ENCODE measurements around the gene TMEM132A.
A peak's percentile ranks its signal among the peaks of the same experiment; 100 is the strongest.

The TMEM132A gene

DNA sequence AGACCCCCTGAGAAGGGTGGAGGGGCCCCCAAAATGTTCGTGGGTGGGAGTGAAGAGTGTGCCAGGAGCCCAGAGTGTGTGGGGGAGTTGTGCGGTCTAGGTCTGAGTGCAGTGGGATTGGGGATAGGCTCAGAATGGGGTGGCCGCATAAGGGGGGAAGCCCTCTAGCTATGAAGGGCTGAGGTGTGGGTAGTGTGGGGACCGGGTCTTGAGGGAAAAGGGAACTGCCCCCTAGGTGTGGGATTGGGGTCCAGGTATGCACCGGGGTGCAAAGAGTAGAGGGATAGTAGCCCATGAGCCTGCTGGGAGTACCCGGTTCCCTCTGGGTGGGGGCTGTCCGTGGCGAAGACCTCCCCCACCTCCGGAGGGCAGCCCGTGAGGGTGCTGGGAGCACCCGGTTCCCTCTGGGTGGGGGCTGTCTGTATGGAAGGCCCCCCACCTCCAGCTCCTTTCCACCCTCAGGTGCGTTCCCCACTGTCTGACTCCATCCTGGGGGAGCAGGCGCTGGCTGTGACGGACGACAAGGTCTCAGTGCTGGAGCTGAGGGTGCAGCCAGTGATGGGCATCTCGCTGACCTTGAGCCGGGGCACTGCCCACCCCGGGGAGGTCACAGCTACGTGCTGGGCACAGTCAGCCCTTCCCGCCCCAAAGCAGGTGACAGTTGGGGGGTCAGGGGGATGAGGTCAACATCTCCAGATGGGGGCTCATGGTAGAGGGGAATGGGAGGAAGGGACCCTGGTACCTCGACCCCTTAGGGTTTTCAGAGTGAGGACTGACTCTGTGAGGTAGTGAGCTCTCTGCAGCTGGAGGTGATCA, 10.7 kb downstream of the TMEM132A start:
- DNase-seq (ENCODE audit: low read depth in 2 of 2): no peak
- H3K4me3 ChIP-seq (replicated peaks in 1 of 2; ENCODE audit: low read depth in 2 of 2, low read length in 2 of 2): no peak overlapping the region
- TF ChIP-seq, protein P1, sequence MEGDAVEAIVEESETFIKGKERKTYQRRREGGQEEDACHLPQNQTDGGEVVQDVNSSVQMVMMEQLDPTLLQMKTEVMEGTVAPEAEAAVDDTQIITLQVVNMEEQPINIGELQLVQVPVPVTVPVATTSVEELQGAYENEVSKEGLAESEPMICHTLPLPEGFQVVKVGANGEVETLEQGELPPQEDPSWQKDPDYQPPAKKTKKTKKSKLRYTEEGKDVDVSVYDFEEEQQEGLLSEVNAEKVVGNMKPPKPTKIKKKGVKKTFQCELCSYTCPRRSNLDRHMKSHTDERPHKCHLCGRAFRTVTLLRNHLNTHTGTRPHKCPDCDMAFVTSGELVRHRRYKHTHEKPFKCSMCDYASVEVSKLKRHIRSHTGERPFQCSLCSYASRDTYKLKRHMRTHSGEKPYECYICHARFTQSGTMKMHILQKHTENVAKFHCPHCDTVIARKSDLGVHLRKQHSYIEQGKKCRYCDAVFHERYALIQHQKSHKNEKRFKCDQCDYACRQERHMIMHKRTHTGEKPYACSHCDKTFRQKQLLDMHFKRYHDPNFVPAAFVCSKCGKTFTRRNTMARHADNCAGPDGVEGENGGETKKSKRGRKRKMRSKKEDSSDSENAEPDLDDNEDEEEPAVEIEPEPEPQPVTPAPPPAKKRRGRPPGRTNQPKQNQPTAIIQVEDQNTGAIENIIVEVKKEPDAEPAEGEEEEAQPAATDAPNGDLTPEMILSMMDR (IDR thresholded peaks at IDR 0.05; ENCODE audit: low read depth, low read length): no peak

DNA sequence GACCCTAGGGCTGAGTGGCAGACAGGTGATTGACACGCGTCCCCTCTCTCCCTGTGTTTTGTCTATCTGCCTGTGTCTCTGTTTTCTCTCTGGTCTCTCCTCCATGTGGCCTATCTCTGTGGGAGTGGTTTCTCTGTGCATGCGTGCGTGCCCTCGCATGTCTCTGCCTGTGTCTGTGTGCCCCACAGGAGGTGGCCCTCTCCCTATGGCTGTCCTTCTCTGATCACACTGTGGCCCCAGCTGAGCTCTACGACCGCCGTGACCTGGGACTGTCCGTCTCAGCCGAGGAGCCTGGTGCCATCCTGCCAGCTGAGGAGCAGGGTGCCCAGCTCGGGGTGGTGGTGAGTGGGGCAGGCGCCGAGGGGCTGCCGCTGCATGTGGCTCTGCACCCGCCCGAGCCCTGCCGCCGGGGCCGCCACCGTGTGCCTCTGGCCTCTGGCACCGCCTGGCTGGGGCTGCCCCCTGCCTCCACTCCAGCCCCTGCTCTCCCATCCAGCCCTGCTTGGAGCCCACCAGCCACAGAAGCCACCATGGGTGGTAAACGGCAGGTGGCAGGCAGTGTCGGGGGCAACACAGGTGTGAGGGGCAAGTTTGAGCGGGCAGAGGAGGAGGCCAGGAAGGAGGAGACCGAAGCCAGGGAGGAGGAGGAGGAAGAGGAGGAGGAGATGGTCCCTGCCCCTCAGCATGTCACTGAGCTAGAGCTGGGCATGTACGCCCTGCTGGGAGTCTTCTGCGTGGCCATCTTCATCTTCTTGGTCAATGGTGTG, 11.6 kb downstream of the TMEM132A start:
- no peak overlapping the region for H3K4me3 ChIP-seq (replicated peaks in 1 of 2; ENCODE audit: low read depth in 2 of 2, low read length in 2 of 2)
- TF ChIP-seq, protein P1 (IDR thresholded peaks at IDR 0.05; ENCODE audit: low read depth, low read length): no peak
- DNase-seq (ENCODE audit: low read depth in 2 of 2): no peak

DNA sequence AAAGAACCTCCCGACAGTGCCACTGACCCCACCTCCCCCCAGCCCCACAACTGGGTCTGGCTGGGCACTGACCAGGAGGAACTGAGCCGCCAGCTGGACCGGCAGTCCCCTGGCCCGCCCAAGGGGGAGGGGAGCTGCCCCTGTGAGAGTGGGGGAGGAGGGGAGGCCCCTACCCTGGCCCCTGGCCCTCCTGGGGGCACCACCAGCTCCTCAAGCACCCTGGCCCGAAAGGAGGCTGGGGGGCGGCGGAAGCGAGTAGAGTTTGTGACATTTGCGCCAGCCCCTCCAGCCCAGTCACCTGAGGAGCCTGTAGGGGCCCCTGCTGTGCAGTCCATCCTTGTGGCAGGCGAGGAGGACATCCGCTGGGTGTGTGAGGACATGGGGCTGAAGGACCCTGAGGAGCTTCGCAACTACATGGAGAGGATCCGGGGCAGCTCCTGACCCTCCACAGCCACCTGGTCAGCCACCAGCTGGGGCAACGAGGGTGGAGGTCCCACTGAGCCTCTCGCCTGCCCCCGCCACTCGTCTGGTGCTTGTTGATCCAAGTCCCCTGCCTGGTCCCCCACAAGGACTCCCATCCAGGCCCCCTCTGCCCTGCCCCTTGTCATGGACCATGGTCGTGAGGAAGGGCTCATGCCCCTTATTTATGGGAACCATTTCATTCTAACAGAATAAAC, 12.3 kb downstream of the TMEM132A start:
- TF ChIP-seq, protein P1 (IDR thresholded peaks at IDR 0.05; ENCODE audit: low read depth, low read length): no peak
- no peak for DNase-seq (ENCODE audit: low read depth in 2 of 2)
- H3K4me3 ChIP-seq (replicated peaks in 1 of 2; ENCODE audit: low read depth in 2 of 2, low read length in 2 of 2): no peak overlapping the region

- peak in 1 of 2 donors; percentile 52 for DNase-seq (ENCODE audit: low read depth in 2 of 2)
- TF ChIP-seq, protein P1 (IDR thresholded peaks at IDR 0.05; ENCODE audit: low read depth, low read length): no peak
- H3K4me3 ChIP-seq (replicated peaks in 1 of 2; ENCODE audit: low read depth in 2 of 2, low read length in 2 of 2): no peak overlapping the region
Observed at GRCh38 chr11:60937144-60937527, 12.9 kb downstream of the TMEM132A start.

GRCh38 chr11:60937811-60938210, 13.6 kb downstream of the TMEM132A start:
- TF ChIP-seq, protein P1 (IDR thresholded peaks at IDR 0.05; ENCODE audit: low read depth, low read length): no peak
- DNase-seq (ENCODE audit: low read depth in 2 of 2): no peak
- no peak overlapping the region for H3K4me3 ChIP-seq (replicated peaks in 1 of 2; ENCODE audit: low read depth in 2 of 2, low read length in 2 of 2)

- no peak overlapping the region for H3K4me3 ChIP-seq (replicated peaks in 1 of 2; ENCODE audit: low read depth in 2 of 2, low read length in 2 of 2)
- no peak for DNase-seq (ENCODE audit: low read depth in 2 of 2)
- TF ChIP-seq, protein P1 (IDR thresholded peaks at IDR 0.05; ENCODE audit: low read depth, low read length): no peak
Observed at GRCh38 chr11:60938500-60938899, 14.2 kb downstream of the TMEM132A start.

All from cardiac fibroblast (primary cell).